Measurements from ENCODE around the gene ZNF516. TPM values are rescaled to one million over a fixed set of nuclear protein-coding genes. Genes with fewer than 3 reads are reported as not detected.

Gene ZNF516
- total RNA-seq, 1 donor from 2014 or later: 108 TPM

DNA sequence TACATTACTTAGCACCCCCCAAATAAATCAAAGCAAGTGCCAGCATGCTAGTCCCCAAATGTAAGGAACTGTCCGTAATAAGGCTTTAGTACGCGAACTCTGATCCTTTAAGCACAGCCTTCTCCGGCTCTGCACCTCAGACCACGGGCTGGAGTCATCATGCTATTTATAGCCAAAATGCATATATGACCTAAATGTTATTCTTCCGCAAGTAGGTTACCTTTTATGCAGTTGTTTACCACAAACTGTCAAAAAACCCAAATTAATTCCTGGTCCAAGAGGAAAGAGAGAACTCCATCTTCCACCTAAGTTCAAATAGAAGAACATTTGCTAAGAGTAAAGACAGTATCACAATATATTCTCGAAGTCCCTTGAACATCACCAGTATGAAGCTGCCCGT lies 42.7 kb downstream of the ZNF516 start:
- H3K4me3 Mint-ChIP-seq (ENCODE audit: low read depth): peak overlapping the region; percentile 58
- peak overlapping the region; percentile 91 for H3K27ac Mint-ChIP-seq
- TF ChIP-seq, protein P1, sequence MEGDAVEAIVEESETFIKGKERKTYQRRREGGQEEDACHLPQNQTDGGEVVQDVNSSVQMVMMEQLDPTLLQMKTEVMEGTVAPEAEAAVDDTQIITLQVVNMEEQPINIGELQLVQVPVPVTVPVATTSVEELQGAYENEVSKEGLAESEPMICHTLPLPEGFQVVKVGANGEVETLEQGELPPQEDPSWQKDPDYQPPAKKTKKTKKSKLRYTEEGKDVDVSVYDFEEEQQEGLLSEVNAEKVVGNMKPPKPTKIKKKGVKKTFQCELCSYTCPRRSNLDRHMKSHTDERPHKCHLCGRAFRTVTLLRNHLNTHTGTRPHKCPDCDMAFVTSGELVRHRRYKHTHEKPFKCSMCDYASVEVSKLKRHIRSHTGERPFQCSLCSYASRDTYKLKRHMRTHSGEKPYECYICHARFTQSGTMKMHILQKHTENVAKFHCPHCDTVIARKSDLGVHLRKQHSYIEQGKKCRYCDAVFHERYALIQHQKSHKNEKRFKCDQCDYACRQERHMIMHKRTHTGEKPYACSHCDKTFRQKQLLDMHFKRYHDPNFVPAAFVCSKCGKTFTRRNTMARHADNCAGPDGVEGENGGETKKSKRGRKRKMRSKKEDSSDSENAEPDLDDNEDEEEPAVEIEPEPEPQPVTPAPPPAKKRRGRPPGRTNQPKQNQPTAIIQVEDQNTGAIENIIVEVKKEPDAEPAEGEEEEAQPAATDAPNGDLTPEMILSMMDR (IDR thresholded peaks at IDR 0.05; ENCODE audit: unreplicated experiment): no peak
- H3K36me3 Mint-ChIP-seq (ENCODE audit: insufficient read depth): peaks cover 5% of the 10 kb centered on the region
- DNase-seq (ENCODE audit: low spot score, unreplicated experiment): no peak
- no peaks in the 10 kb centered on the region for H3K27me3 Mint-ChIP-seq
- no peaks in the 10 kb centered on the region for H3K9me3 Mint-ChIP-seq (ENCODE audit: low read depth)
- peaks cover 79% of the 10 kb centered on the region for H3K4me1 Mint-ChIP-seq (ENCODE audit: low read depth)

DNA sequence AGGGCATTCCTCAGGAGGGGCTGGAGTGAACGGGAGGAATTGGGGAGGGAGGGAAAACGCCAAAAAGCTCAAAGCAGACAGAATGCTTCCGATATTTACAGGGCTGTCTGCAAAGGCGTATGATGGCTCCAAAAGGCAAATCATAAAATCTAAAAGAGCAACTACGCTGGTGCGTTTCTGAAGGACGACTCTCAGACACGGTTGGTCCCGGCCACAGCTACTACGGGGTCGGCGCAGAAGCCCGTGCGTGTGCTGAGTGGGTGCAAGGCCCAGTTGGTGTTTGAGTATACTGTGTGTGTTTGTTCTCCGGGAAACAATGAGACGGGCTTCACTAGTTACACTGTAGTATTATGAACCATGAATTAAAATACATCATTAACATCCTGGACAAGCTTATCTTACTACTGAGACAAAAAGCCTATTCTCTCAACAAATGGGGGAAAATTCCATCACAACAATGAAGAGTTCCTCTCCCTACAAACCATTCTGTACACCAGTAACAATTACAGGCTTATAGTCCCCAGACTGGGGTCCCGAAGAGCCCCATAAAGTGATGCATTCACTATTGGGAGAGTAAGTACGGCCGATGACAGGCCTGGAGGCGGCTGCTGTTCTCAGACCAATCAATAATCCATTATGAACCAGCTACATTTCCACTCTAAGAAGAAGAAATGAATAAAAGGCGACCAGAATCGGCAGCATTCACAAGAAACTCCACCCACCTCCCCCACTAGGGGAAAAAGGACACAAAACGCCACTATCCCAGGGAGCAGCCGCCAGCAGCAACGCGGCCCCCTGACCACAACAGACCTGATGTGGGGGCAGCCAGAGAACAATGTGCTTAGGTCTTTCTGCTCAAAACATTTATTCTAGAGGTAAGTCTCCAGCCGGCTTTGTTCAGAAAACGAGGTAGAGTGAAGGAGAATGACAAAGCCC lies 43.4 kb downstream of the ZNF516 start:
- no peak for DNase-seq (ENCODE audit: low spot score, unreplicated experiment)
- Mint-ChIP-seq H3K27ac (peak overlapping the region; percentile 91), H3K9me3 (ENCODE audit: low read depth) (no peaks in the 10 kb centered on the region), H3K27me3 (no peaks in the 10 kb centered on the region), H3K4me3 (ENCODE audit: low read depth) (peak overlapping the region; percentile 58), H3K4me1 (ENCODE audit: low read depth) (peaks cover 73% of the 10 kb centered on the region), H3K36me3 (ENCODE audit: insufficient read depth) (peaks cover 6% of the 10 kb centered on the region)
- TF ChIP-seq, protein P1 (IDR thresholded peaks at IDR 0.05; ENCODE audit: unreplicated experiment): peak; percentile 15

DNA sequence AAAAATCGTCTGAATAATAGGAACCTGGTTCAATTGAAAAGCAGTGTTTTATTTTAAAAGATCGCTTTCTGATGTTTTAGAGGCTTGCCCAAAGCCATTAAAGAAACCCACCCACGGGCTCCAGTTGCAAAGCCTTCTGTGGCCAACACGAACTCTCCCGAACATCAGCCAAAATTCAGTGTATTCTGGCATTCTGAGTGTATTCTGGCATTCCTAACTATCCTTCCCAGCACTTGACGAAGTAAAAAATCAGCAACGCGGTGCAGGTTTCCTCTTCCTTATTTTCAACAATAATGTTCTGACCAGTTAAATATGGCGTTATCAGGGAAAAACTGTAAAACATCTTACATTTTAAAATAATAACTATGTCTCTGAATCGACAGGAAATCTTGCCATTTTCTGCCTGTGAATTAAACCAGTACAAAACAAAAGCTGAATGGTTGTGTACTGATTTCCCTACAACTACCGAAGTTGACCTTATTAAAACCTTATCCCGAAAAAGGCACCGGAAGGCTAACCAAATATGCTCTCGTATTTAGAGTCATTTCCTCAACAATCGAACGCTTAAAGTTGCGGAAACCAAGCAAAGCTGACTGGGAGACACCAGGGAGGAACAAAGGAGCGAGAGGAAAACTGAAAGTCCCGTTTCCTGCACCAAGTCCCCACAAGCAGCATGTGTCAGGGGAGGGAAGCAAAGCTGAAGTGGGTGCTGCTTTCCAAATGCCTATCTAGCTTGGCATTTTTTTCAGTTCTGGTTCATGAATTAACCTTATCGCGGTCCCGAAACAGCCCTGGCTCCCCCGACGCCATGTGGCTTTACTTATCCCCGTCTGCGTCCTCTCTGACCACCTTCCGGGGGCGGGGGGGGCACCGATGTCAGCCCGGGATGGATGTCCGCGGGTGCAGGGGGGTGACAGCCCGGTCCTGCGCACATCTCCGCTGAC lies 44.3 kb downstream of the ZNF516 start:
- Mint-ChIP-seq H3K4me3 (ENCODE audit: low read depth) (peak overlapping the region; percentile 58), H3K4me1 (ENCODE audit: low read depth) (peaks cover 72% of the 10 kb centered on the region), H3K36me3 (ENCODE audit: insufficient read depth) (peaks cover 6% of the 10 kb centered on the region), H3K9me3 (ENCODE audit: low read depth) (no peaks in the 10 kb centered on the region), H3K27me3 (no peaks in the 10 kb centered on the region), H3K27ac (peak overlapping the region; percentile 91)
- DNase-seq (ENCODE audit: low spot score, unreplicated experiment): no peak
- TF ChIP-seq, protein P1 (IDR thresholded peaks at IDR 0.05; ENCODE audit: unreplicated experiment): no peak

DNA sequence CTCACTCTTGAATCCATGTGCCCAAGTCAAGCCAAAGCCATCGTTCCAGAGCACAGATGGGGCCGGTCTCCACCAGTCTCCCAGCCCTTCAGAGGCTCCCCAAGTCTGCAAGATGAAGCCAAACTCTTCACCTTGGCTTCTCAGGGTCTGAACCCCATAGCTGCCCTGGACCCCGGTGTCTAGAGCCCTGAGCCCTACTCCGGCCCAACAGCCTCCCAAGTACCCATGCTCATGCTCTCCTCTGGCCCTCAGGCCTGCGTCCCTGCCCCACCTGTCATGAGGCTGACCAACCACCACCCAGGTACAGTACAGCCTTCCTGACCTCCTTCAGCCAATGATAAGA lies 46.0 kb downstream of the ZNF516 start:
- Mint-ChIP-seq H3K4me3 (ENCODE audit: low read depth) (no peak overlapping the region), H3K27ac (peak overlapping the region; percentile 51)

More for the DNA sequence above, 46.0 kb downstream of the ZNF516 start:
- H3K4me1 Mint-ChIP-seq (ENCODE audit: low read depth): peaks cover 68% of the 10 kb centered on the region
- no peak for DNase-seq (ENCODE audit: low spot score, unreplicated experiment)
- H3K9me3 Mint-ChIP-seq (ENCODE audit: low read depth): no peaks in the 10 kb centered on the region
- TF ChIP-seq, protein P1 (IDR thresholded peaks at IDR 0.05; ENCODE audit: unreplicated experiment): no peak
- no peaks in the 10 kb centered on the region for H3K27me3 Mint-ChIP-seq
- peaks cover 6% of the 10 kb centered on the region for H3K36me3 Mint-ChIP-seq (ENCODE audit: insufficient read depth)
